Head of caudate nucleus (tissue), 42 donors: Measurements from ENCODE around the gene PUS1.
"Not testable (repeated sequence)": the region's sequence is repeated elsewhere in the genome, so short reads cannot be mapped to it uniquely, and the experiment has no call there.

Experiments
- DNase-seq, 42 donors: peaks; one replicate each; pipeline versions ENCODE4 v3.0.0 to v3.0.0-alpha.2; 2020 to 2021; ENCODE audit warnings: mixed read lengths in 7 of 42
- intact Hi-C: fragments of 100-400 bp; cut with DNase I; formaldehyde crosslinking; loops from one replicate; pipeline ENCODE4 v1.15.0; 2022

The PUS1 gene

GRCh38 chr12:131948166-131948712 is 19.2 kb downstream of the PUS1 start:
- peak in 8 of 42 donors; percentile 3 to 35 (median 15) for DNase-seq
- intact Hi-C loops: loop anchor here (2.0 to 5.0 kb wide), 2 partner anchors 19 to 111 kb away; partner anchors contain the start of gene PUS1

GRCh38 chr12:131948713-131949430 is 19.8 kb downstream of the PUS1 start:
- intact Hi-C loops: loop anchor here (2.0 to 5.0 kb wide), 2 partner anchors 20 to 112 kb away; partner anchors contain the start of gene PUS1
- peak in 2 of 42 donors; percentile 6 to 32 for DNase-seq

- peak; percentile 85 to 97 (median 94) for DNase-seq
- intact Hi-C loops: loop anchor here (2.0 to 5.0 kb wide), 2 partner anchors 21 to 112 kb away; partner anchors contain the start of gene PUS1
Measured at GRCh38 chr12:131949431-131950181, 20.5 kb downstream of the PUS1 start, which contains the start of gene EP400. Gene EP400 (plus strand): TSS chr12:131949942. CDS start chr12:131960620, 10,678 bp downstream.

GRCh38 chr12:131950182-131950913 is 21.3 kb downstream of the PUS1 start:
- intact Hi-C loops: no loop called here
- peak in 15 of 42 donors; percentile 20 to 55 (median 36) for DNase-seq

- intact Hi-C loops: not testable (repeated sequence)
- DNase-seq: peak in 2 of 42 donors; percentile 1 to 22
Measured at GRCh38 chr12:131953810-131954209, 24.7 kb downstream of the PUS1 start.

- intact Hi-C loops: not testable (repeated sequence)
- peak in 3 of 42 donors; percentile 3 to 4 (median 4) for DNase-seq
Measured at GRCh38 chr12:131954460-131954859, 25.4 kb downstream of the PUS1 start.

- intact Hi-C loops: no loop called here
- DNase-seq: peak in 3 of 42 donors; percentile 2 to 26 (median 20)
Measured at GRCh38 chr12:131959116-131959515, 30.0 kb downstream of the PUS1 start.

GRCh38 chr12:131959641-131960589 is 30.8 kb downstream of the PUS1 start:
- intact Hi-C loops: no loop called here
- DNase-seq: peak in 6 of 42 donors; percentile 28 to 61 (median 30)

GRCh38 chr12:131960590-131961325 is 31.7 kb downstream of the PUS1 start:
- peak in 22 of 42 donors; percentile 10 to 69 (median 44) for DNase-seq
- intact Hi-C loops: not testable (repeated sequence)

- DNase-seq, intact Hi-C loops: not testable (repeated sequence)
Measured at GRCh38 chr12:131961328-131961727, 32.3 kb downstream of the PUS1 start.

- DNase-seq: peak in 4 of 42 donors; percentile 7 to 29 (median 12)
Measured at GRCh38 chr12:131962069-131962468, 33.0 kb downstream of the PUS1 start.

GRCh38 chr12:131963381-131963780 is 34.3 kb downstream of the PUS1 start:
- DNase-seq: peak in 16 of 42 donors; percentile 14 to 69 (median 43)
- intact Hi-C loops: no loop called here

More at GRCh38 chr12:131962069-131962468, 33.0 kb downstream of the PUS1 start:
- intact Hi-C loops: no loop called here

GRCh38 chr12:131965073-131965472 is 36.0 kb downstream of the PUS1 start:
- intact Hi-C loops: no loop called here
- DNase-seq: no peak

GRCh38 chr12:131971226-131971625 is 42.1 kb downstream of the PUS1 start:
- intact Hi-C loops: no loop called here
- DNase-seq: peak in 3 of 42 donors; percentile 4 to 15 (median 10)

- intact Hi-C loops: no loop called here
Measured at GRCh38 chr12:131975228-131975627, 46.2 kb downstream of the PUS1 start.

GRCh38 chr12:131979606-131980005 is 50.5 kb downstream of the PUS1 start:
- peak in 2 of 42 donors; percentile 6 to 22 for DNase-seq
- intact Hi-C loops: no loop called here

More at GRCh38 chr12:131975228-131975627, 46.2 kb downstream of the PUS1 start:
- peak in 1 of 42 donors; percentile 2 for DNase-seq

GRCh38 chr12:131980263-131980662 is 51.2 kb downstream of the PUS1 start:
- intact Hi-C loops: no loop called here
- peak in 2 of 42 donors; percentile 15 to 37 for DNase-seq
